ENCODE results near the gene PPP2R5D.

PPP2R5D gene

DNA sequence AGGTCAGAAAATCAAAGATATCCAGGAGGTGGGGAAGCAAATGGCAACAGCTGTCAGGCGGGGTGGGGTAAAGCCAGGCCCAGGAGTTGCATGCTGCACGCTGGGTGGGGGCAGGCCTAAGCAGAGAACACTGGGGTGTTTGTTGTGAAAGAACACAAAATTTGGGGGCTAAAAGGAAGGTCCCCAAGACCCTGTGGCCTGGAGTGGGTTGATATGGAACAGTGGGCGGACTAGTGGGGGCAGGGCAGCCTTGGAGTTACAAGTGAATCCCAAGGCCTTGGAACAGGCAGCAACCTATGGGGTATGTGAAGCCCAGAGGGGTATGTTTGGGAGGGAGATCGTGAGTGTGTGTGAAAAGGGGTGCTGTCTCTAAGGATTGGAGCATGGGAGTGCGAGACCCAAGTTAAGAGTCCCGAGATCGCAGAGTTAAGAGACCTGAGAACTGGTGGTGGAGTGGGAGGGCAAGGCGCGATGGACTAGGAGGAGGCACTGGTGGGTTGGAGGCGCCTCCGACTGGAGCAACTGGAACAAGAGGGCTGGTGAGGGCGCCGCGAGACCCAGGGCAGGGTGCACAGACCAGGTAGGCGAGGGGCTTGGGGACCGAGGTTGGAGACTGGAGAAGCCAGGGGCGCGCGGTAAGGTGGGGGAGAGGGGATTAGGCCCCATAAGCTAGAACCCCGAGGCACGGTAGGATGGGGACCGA is 68.6 kb downstream of the PPP2R5D start:
- H3K27me3 ChIP-seq (replicated peaks; ENCODE audit: insufficient read depth, low read length): no peaks in the 10 kb centered on the region
- no peak for DNase-seq
- peak overlapping the region; percentile 82 for H3K4me3 ChIP-seq (ENCODE audit: low read length)
- peaks cover 4% of the 10 kb centered on the region; the same call in 1 of the 2 replicates for H3F3A ChIP-seq (ENCODE audit: insufficient read depth, low read length)
- H3K9me2 ChIP-seq (replicated peaks; ENCODE audit: insufficient read depth, low read length): no peaks in the 10 kb centered on the region
- no peaks in the 10 kb centered on the region for H4K20me1 ChIP-seq (ENCODE audit: insufficient read depth, low read length)
- no peaks in the 10 kb centered on the region for H3K9me3 ChIP-seq (replicated peaks; ENCODE audit: insufficient read depth, low read length)
- H3K36me3 ChIP-seq (replicated peaks; ENCODE audit: insufficient read depth, low read length): no peaks in the 10 kb centered on the region
- peak overlapping the region; percentile 85 for H3K4me2 ChIP-seq (ENCODE audit: low read depth, low read length)
- no peak for TF ChIP-seq EZH2phosphoT487 (IDR thresholded peaks at IDR 0.05; ENCODE audit: low read length)
- TF ChIP-seq EZH2 (optimal IDR thresholded peaks at IDR 0.05; ENCODE audit: low read depth, low read length): no peak
- TF ChIP-seq CTCF (IDR thresholded peaks at IDR 0.05; ENCODE audit: low read length): no peak
- H2AFZ ChIP-seq (ENCODE audit: low read length): peak overlapping the region; percentile 63
- H3K79me2 ChIP-seq (ENCODE audit: low read length): peaks cover 22% of the 10 kb centered on the region
- peak overlapping the region; percentile 45; the same call in 1 of the 2 replicates for H3K27ac ChIP-seq (ENCODE audit: low read length)
- H3K9ac ChIP-seq (ENCODE audit: low read length): peak overlapping the region; percentile 84
- H3K4me1 ChIP-seq (ENCODE audit: low read length): peaks cover 12% of the 10 kb centered on the region

DNA sequence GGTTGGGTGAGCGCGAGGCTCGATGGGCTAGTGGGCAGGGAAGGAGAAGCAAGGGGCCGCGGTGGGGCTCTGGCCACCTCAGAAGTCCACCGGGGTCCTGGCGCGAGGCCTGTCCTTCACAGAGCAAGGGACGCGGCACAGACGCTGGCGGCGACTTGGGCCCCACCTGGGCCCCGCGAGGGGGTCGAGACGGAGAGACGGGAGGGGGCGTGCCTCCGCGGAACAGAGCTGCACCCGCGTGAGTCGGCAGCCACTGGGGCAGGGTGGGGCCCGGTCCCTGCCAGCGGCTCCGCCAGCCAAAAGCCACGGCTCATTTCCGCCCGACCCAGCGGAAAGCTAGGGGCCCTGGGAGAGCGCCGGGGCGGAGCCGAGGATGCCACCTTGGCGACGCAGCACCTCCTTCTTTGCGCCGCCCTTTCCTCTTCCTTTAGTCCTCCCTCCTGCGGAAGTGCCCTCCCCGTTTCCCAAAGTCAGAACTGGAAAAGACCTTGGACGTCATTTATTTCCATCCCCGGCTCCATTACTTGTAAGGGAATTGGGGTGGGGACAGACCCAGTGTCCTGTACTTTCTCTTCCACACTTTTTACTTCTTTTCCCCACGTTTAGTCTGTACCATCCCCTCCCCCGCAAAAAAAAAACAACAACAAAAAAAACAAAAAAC is 69.3 kb downstream of the PPP2R5D start, which contains the start of gene CUL7:
TSS of gene CUL7 (minus strand) at position 307 of the 661 bp plus-strand sequence. CDS start 1,063 bp downstream, outside the sequence.
- H4K20me1 ChIP-seq (ENCODE audit: insufficient read depth, low read length): no peaks in the 10 kb centered on the region
- H3K79me2 ChIP-seq (ENCODE audit: low read length): peaks cover 28% of the 10 kb centered on the region
- TF ChIP-seq EZH2phosphoT487 (IDR thresholded peaks at IDR 0.05; ENCODE audit: low read length) (no peak), EZH2 (optimal IDR thresholded peaks at IDR 0.05; ENCODE audit: low read depth, low read length) (no peak), CTCF (IDR thresholded peaks at IDR 0.05; ENCODE audit: low read length) (no peak)
- peaks cover 19% of the 10 kb centered on the region for H3K4me1 ChIP-seq (ENCODE audit: low read length)
- peaks cover 4% of the 10 kb centered on the region; the same call in 1 of the 2 replicates for H3F3A ChIP-seq (ENCODE audit: insufficient read depth, low read length)
- H3K9me3 ChIP-seq (replicated peaks; ENCODE audit: insufficient read depth, low read length): no peaks in the 10 kb centered on the region
- H3K4me2 ChIP-seq (ENCODE audit: low read depth, low read length): peak within 1 kb of the TSS; percentile 85
- peak within 1 kb of the TSS; percentile 63 for H2AFZ ChIP-seq (ENCODE audit: low read length)
- no peaks in the 10 kb centered on the region for H3K36me3 ChIP-seq (replicated peaks; ENCODE audit: insufficient read depth, low read length)
- DNase-seq: peak; percentile 90
- H3K27ac ChIP-seq (ENCODE audit: low read length): peak within 1 kb of the TSS; percentile 45
- peak within 1 kb of the TSS; percentile 84 for H3K9ac ChIP-seq (ENCODE audit: low read length)
- H3K27me3 ChIP-seq (replicated peaks; ENCODE audit: insufficient read depth, low read length): no peaks in the 10 kb centered on the region
- H3K4me3 ChIP-seq (ENCODE audit: low read length): peak within 1 kb of the TSS; percentile 82
- H3K9me2 ChIP-seq (replicated peaks; ENCODE audit: insufficient read depth, low read length): no peaks in the 10 kb centered on the region

- no peaks in the 10 kb centered on the region for H3K27me3 ChIP-seq (replicated peaks; ENCODE audit: insufficient read depth, low read length)
- H3K36me3 ChIP-seq (replicated peaks; ENCODE audit: insufficient read depth, low read length): no peaks in the 10 kb centered on the region
- peaks cover 19% of the 10 kb centered on the region for H3K4me1 ChIP-seq (ENCODE audit: low read length)
Observed at GRCh38 chr6:43054206-43054943, 70.0 kb downstream of the PPP2R5D start.

More at GRCh38 chr6:43054206-43054943, 70.0 kb downstream of the PPP2R5D start:
- Histone ChIP-seq H3K9me3 (replicated peaks; ENCODE audit: insufficient read depth, low read length) (no peaks in the 10 kb centered on the region), H3K79me2 (ENCODE audit: low read length) (peaks cover 34% of the 10 kb centered on the region), H3K4me3 (ENCODE audit: low read length) (peak overlapping the region; percentile 82), H3K27ac (ENCODE audit: low read length) (peak overlapping the region; percentile 45), H3K4me2 (ENCODE audit: low read depth, low read length) (peak overlapping the region; percentile 85; the same call in 1 of the 2 replicates), H3F3A (ENCODE audit: insufficient read depth, low read length) (peaks cover 4% of the 10 kb centered on the region; the same call in 1 of the 2 replicates), H4K20me1 (ENCODE audit: insufficient read depth, low read length) (no peaks in the 10 kb centered on the region), H3K9ac (ENCODE audit: low read length) (peak overlapping the region; percentile 84; the same call in 1 of the 2 replicates), H3K9me2 (replicated peaks; ENCODE audit: insufficient read depth, low read length) (no peaks in the 10 kb centered on the region), H2AFZ (ENCODE audit: low read length) (peak overlapping the region; percentile 63)
- no peak for TF ChIP-seq EZH2phosphoT487 (IDR thresholded peaks at IDR 0.05; ENCODE audit: low read length)
- TF ChIP-seq EZH2 (optimal IDR thresholded peaks at IDR 0.05; ENCODE audit: low read depth, low read length): no peak
- no peak for TF ChIP-seq CTCF (IDR thresholded peaks at IDR 0.05; ENCODE audit: low read length)
- DNase-seq: no peak

Data from MM.1S (cell line).